Ovary (tissue), 9 donors: Measurements from ENCODE around the gene GRK2. TPM values are rescaled to one million over a fixed set of nuclear protein-coding genes. Genes with fewer than 3 reads are reported as not detected.

Experiments used
- DNase-seq, 5 donors: peaks; one replicate each; pipeline ENCODE4 v3.0.0-alpha.2; 2019 to 2020
- H3K27ac ChIP-seq, 2 donors: fragments of 200-600 bp; one replicate each; pipeline versions ENCODE4 v1.5.1 to v1.8.0; 2019 to 2022
- H3K27me3 ChIP-seq: fragments of 200-600 bp; one replicate; pipeline ENCODE4 v1.8.0; 2022
- H3K36me3 ChIP-seq: fragments of 200-600 bp; sonication (generic); one replicate; pipeline ENCODE4 v1.5.1; 2019
- H3K4me1 ChIP-seq: one replicate; pipeline ENCODE4 v1.8.1; 2013; ENCODE audit warnings: mild to moderate bottlenecking, moderate library complexity; ENCODE audit not compliant: insufficient read depth
- H3K4me3 ChIP-seq: fragments of 200-600 bp; sonication (generic); one replicate; pipeline ENCODE4 v1.5.1; 2017
- H3K9me3 ChIP-seq, 2 donors: fragments of 200-600 bp in 1 of 2; sonication (generic) in 1 of 2; one replicate each; pipeline versions ENCODE4 v1.5.1 to v1.8.1; 2013 to 2019; ENCODE audit warnings: mild to moderate bottlenecking in 1 of 2, moderate library complexity in 1 of 2
- CTCF ChIP-seq, 3 donors: fragments of 450-650 bp in 2 of 3; fragments of 200-600 bp in 1 of 3; IDR thresholded peaks; one replicate each; pipeline versions ENCODE4 v1.5.1 to v1.8.0; 2016 to 2022; ENCODE audit warnings: antibody characterized with exemption in 3 of 3, mild to moderate bottlenecking in 1 of 3
- EP300 ChIP-seq: sonication (generic); formaldehyde crosslinking; IDR thresholded peaks from one replicate; pipeline ENCODE4 v1.6.1; 2017; ENCODE audit warnings: antibody characterized with exemption
- POLR2A ChIP-seq: fragments of 450-650 bp; IDR thresholded peaks from one replicate; pipeline ENCODE4 v1.6.1; 2017; ENCODE audit warnings: antibody characterized with exemption, mild to moderate bottlenecking, moderate library complexity
- WGBS, 3 donors: extraction: QIAGEN DNeasy Blood & Tissue Kit in 1 of 3; methylation state at CpG; one replicate each; pipeline versions ENCODE4 v1.1.5 to v1.1.7; 2013 to 2017; 5-methylcytosine and 5-hydroxymethylcytosine counted together
- intact Hi-C, 4 donors: fragments of 100-400 bp; cut with DNase I; formaldehyde crosslinking; loops; one replicate each; pipeline versions ENCODE4 v1.11.0 to v1.15.1; 2022 to 2023
- polyA plus RNA-seq, 2 donors: library from polyadenylated mRNA; stranded (reverse); fragments of 200-250 nt in 1 of 2; fragments of 350-450 nt in 1 of 2; fragmentation: Illumina TruSeq in 1 of 2; extraction: RNeasy Lipid Tissue Mini Kit (QIAGEN cat#74804) in 1 of 2; gene quantifications; one replicate each; pipeline ENCODE4 v1.2.3, GENCODE V29; 2013 to 2014
- total RNA-seq, 7 donors: library from RNA; depleted of rRNA in 2 of 7; stranded (reverse); fragments of >200 nt in 2 of 7; fragmentation: NEBNext Ultra II Directional in 3 of 7; extraction: Animal tissue kit (Norgen Biotek cat#: 25700) in 3 of 7; gene quantifications; one replicate each; pipeline versions ENCODE4 v1.1.0 to v1.2.4, GENCODE V29; 2016 to 2023
- donor health status: DM: no; HTN: no; CAD: no; lungs with moderate emphysema.
- donor health status: DM: no; HTN: no; CAD: no.
- donor health status: Bipolar disorder and iron deficiency.
- donor health status: DM: yes; HTN: yes; CAD: no.
- donor health status: DM: no; HTN: no; CAD: no.
- donor health status: DM: yes; HTN: yes; CAD: no.

GRK2 gene
- total and polyA plus RNA-seq, 9 donors, result 21.5 to 58.1 (median 40.5) TPM

GRCh38 chr11:67264877-67265632 is 1.2 kb upstream of the GRK2 start:
- Histone ChIP-seq H3K4me1 (peaks cover 23% of the 10 kb centered on the region), H3K27ac (no peak overlapping the region), H3K36me3 (no peaks in the 10 kb centered on the region), H3K27me3 (no peaks in the 10 kb centered on the region), H3K9me3 (no peaks in the 10 kb centered on the region), H3K4me3 (no peak overlapping the region)
- WGBS, 3 donors, result 89 to 93% (median 91%) methylated on average over 7 of the region's 7 CpGs
- TF ChIP-seq EP300 (no peak), CTCF (IDR thresholded peaks at IDR 0.05) (no peak), POLR2A (no peak)
- intact Hi-C loops, result loop anchor here in 2 of 4 donors (5.0 kb wide), 2 partner anchors 52 to 117 kb away; no protein-coding TSS in a partner anchor
- peak in 4 of 5 donors; percentile 15 to 41 (median 32) for DNase-seq

- H3K9me3 ChIP-seq, result no peaks in the 10 kb centered on the region
- WGBS, 3 donors, result 9 to 10% (median 9%) methylated on average over 48 to 54 of the region's 54 CpGs
- peak; percentile 70 to 90 (median 82) for DNase-seq
- TF ChIP-seq CTCF (IDR thresholded peaks at IDR 0.05) (peak; percentile 59 to 93 (median 91)), EP300 (no peak)
- H3K27me3 ChIP-seq, result no peaks in the 10 kb centered on the region
- intact Hi-C loops, result loop anchor here (1.0 to 5.0 kb wide), 3 partner anchors 51 kb away; no protein-coding TSS in a partner anchor
- H3K4me1 ChIP-seq, result peaks cover 25% of the 10 kb centered on the region
- H3K27ac ChIP-seq, result peak overlapping the region; percentile 67 to 72
- H3K36me3 ChIP-seq, result no peaks in the 10 kb centered on the region
- peak overlapping the region; percentile 16 for H3K4me3 ChIP-seq
Observed at GRCh38 chr11:67265633-67266448, 432 bp upstream of the GRK2 start.

- Histone ChIP-seq H3K9me3 (no peaks in the 10 kb centered on the region), H3K27ac (peak overlapping the region; percentile 79 to 94), H3K27me3 (no peaks in the 10 kb centered on the region), H3K4me3 (peak overlapping the region; percentile 89), H3K36me3 (no peaks in the 10 kb centered on the region), H3K4me1 (peaks cover 31% of the 10 kb centered on the region)
- no peak for TF ChIP-seq POLR2A
- no peak for TF ChIP-seq CTCF (IDR thresholded peaks at IDR 0.05)
- TF ChIP-seq EP300, result no peak
- 20 to 26% (median 21%) methylated on average over 29 to 30 of the region's 30 CpGs for WGBS, 3 donors
- intact Hi-C loops, result loop anchor here in 2 of 4 donors (2.0 to 5.0 kb wide), 2 partner anchors 49 to 50 kb away; no protein-coding TSS in a partner anchor
- DNase-seq, result peak in 4 of 5 donors; percentile 43 to 55 (median 48)
Observed at GRCh38 chr11:67267188-67268080, 1.2 kb downstream of the GRK2 start.
